Endometrial microvascular endothelial cells (primary cell): ENCODE results near the gene FAR1. TPM values are rescaled to one million over a fixed set of nuclear protein-coding genes. Genes with fewer than 3 reads are reported as not detected.

Source experiments
- in situ Hi-C: cut with HindIII; loops from 2 replicates; pipeline ENCODE4 v1.10.0; 2017; ENCODE audit warnings: low sequenced_read_pairs, low pct_unique_long_range_greater_than_20kb; ENCODE audit errors: inconsistent ontology term
- total RNA-seq: library from RNA; depleted of rRNA; stranded (reverse); fragments of >200 nt; gene quantifications from one replicate; pipeline ENCODE4 v1.2.3, GENCODE V29; 2015; ENCODE audit errors: inconsistent ontology term

The FAR1 gene
- total RNA-seq, 1 donor from 2014 or later: 38.5 TPM

- in situ Hi-C loops: no loop called here
Observed at GRCh38 chr11:13767471-13767870, 99.0 kb downstream of the FAR1 start.

GRCh38 chr11:13769188-13769587, 100.7 kb downstream of the FAR1 start:
- in situ Hi-C loops: no loop called here

- in situ Hi-C loops: no loop called here
Observed at GRCh38 chr11:13771151-13771550, 102.7 kb downstream of the FAR1 start.

- in situ Hi-C loops: no loop called here
Observed at GRCh38 chr11:13772223-13773046, 104.0 kb downstream of the FAR1 start.

- in situ Hi-C loops: no loop called here
Observed at GRCh38 chr11:13775471-13775870, 107.0 kb downstream of the FAR1 start.

GRCh38 chr11:13776134-13776815, 107.8 kb downstream of the FAR1 start:
- in situ Hi-C loops: no loop called here

GRCh38 chr11:13777341-13777985, 109.0 kb downstream of the FAR1 start:
- in situ Hi-C loops: no loop called here

GRCh38 chr11:13778345-13778744, 109.9 kb downstream of the FAR1 start:
- in situ Hi-C loops: no loop called here

- in situ Hi-C loops: no loop called here
Observed at GRCh38 chr11:13781153-13781552, 112.7 kb downstream of the FAR1 start.

Other genes with a start within 250 kb of the FAR1 start
- gene BTBD10, start 205.4 kb upstream of the FAR1 start, total RNA-seq: 86.3 TPM
- gene PTH, start 172.7 kb upstream of the FAR1 start, total RNA-seq: not detected